CD4-positive, CD25-positive, alpha-beta regulatory T cell (primary cell): ENCODE measurements around the gene MARK1. TPM values are rescaled to one million over a fixed set of nuclear protein-coding genes. Genes with fewer than 3 reads are reported as not detected.
"Not testable (repeated sequence)": the region's sequence is repeated elsewhere in the genome, so short reads cannot be mapped to it uniquely, and the experiment has no call there.

Experiments
- ATAC-seq, 2 donors: fragments of 150-1000 bp; cut with Tn5 transposase; one replicate each; pipeline ENCODE4 v1.10.0; 2021; ENCODE audit warnings: low read depth in 2 of 2, moderate number of reproducible peaks in 2 of 2, moderate library complexity in 1 of 2
- DNase-seq, 3 donors: peaks; one replicate each; pipeline versions ENCODE4 v3.0.0 to v3.0.0-alpha.2; 2012 to 2022; ENCODE audit warnings: mixed read lengths in 1 of 3
- H3K27ac ChIP-seq: one replicate; pipeline ENCODE4 v1.7.0; 2013; ENCODE audit warnings: mild to moderate bottlenecking, low read length; ENCODE audit not compliant: insufficient read depth, poor library complexity, severe bottlenecking
- H3K27me3 ChIP-seq: one replicate; pipeline ENCODE4 v1.7.0; 2013; ENCODE audit warnings: low read length; ENCODE audit not compliant: control insufficient read depth, insufficient read depth
- H3K36me3 ChIP-seq: one replicate; pipeline ENCODE4 v1.7.0; 2013; ENCODE audit warnings: mild to moderate bottlenecking, low read length, moderate library complexity; ENCODE audit not compliant: control insufficient read depth, insufficient read depth
- H3K4me1 ChIP-seq: 2 replicates; pipeline ENCODE4 v1.7.0; 2013; ENCODE audit warnings: mild to moderate bottlenecking, low read length; ENCODE audit not compliant: insufficient read depth, control insufficient read depth, poor library complexity, severe bottlenecking
- H3K4me3 ChIP-seq: one replicate; pipeline ENCODE4 v1.7.0; 2013; ENCODE audit warnings: low read depth, mild to moderate bottlenecking, low read length, moderate library complexity
- H3K9me3 ChIP-seq, 2 experiments: 1 replicate in 1 of 2; 2 replicates in 1 of 2; pipeline ENCODE4 v1.7.0; 2013; ENCODE audit warnings: low read length in 2 of 2, mild to moderate bottlenecking in 1 of 2, moderate library complexity in 1 of 2; ENCODE audit not compliant: control insufficient read depth in 2 of 2
- H3K27ac Mint-ChIP-seq, 3 donors: one replicate each; pipeline ENCODE4 v1.8.0; 2020 to 2022; ENCODE audit warnings: mild to moderate bottlenecking in 3 of 3, mixed read lengths in 3 of 3, moderate library complexity in 2 of 3
- H3K27me3 Mint-ChIP-seq: one replicate; pipeline ENCODE4 v1.8.0; 2022; ENCODE audit warnings: mild to moderate bottlenecking, mixed read lengths
- H3K36me3 Mint-ChIP-seq: one replicate; pipeline ENCODE4 v1.8.0; 2020; ENCODE audit warnings: mixed read lengths
- H3K4me1 Mint-ChIP-seq, 4 donors: one replicate each; pipeline ENCODE4 v1.8.0; 2020 to 2022; ENCODE audit warnings: mixed read lengths in 4 of 4, mild to moderate bottlenecking in 1 of 4
- H3K4me3 Mint-ChIP-seq, 4 donors: one replicate each; pipeline ENCODE4 v1.8.0; 2020 to 2022; ENCODE audit warnings: mild to moderate bottlenecking in 4 of 4, mixed read lengths in 4 of 4, moderate library complexity in 3 of 4
- H3K9me3 Mint-ChIP-seq, 7 donors: one replicate each; pipeline ENCODE4 v1.8.0; 2020 to 2022; ENCODE audit warnings: mixed read lengths in 7 of 7, mild to moderate bottlenecking in 3 of 7, moderate library complexity in 2 of 7
- polyA plus RNA-seq, 4 donors: library from polyadenylated mRNA; unstranded; fragments of 300-500 nt; fragmentation: Illumina TruSeq; gene quantifications; one replicate each; pipeline ENCODE4 v1.2.3, GENCODE V29; 2021
- total RNA-seq: library from RNA; stranded (reverse); gene quantifications from one replicate; pipeline ENCODE4 v1.2.3, GENCODE V29; 2022

Gene MARK1
- total and polyA plus RNA-seq, 5 donors from 2014 or later, result 0.05 TPM; not detected in 4

DNA sequence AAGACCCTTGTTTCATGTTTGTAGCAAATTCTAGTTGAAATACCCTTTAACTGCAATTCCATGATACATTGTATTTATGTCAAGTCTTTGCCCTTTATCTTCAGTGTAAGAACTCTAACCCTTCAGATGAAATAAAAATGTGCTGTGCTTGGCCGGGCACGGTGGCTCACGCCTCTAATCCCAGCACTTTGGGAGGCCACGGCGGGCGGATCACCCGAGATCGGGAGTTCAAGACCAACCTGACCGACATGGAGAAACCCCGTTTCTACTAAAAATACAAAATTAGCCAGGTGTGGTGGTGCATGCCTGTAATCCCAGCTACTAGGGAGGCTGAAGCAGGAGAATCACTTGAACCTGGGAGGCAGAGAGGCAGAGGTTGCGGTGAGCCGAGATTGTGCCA is 155.8 kb downstream of the MARK1 start:
- not testable (repeated sequence) for H3K4me1 Mint-ChIP-seq, H3K9me3 Mint-ChIP-seq, H3K4me3 ChIP-seq, H3K36me3 Mint-ChIP-seq, H3K36me3 ChIP-seq, H3K9me3 ChIP-seq, H3K4me3 Mint-ChIP-seq, H3K27ac Mint-ChIP-seq, H3K27me3 ChIP-seq, DNase-seq, H3K4me1 ChIP-seq, ATAC-seq, H3K27ac ChIP-seq, H3K27me3 Mint-ChIP-seq

GRCh38 chr1:220684890-220685289 is 157.0 kb downstream of the MARK1 start:
- Mint-ChIP-seq H3K36me3 (no peaks in the 10 kb centered on the region), H3K9me3 (peaks cover 0 to 1% (median 0%) of the 10 kb centered on the region in 7 donors), H3K27me3 (peaks cover 5% of the 10 kb centered on the region), H3K4me1 (peaks cover 0 to 5% (median 3%) of the 10 kb centered on the region in 4 donors), H3K4me3 (no peak overlapping the region), H3K27ac (no peak overlapping the region)
- H3K27ac ChIP-seq, result no peak overlapping the region
- H3K4me1 ChIP-seq, result peaks cover 3% of the 10 kb centered on the region
- H3K4me3 ChIP-seq, result no peak overlapping the region
- H3K36me3 ChIP-seq, result no peaks in the 10 kb centered on the region
- ATAC-seq (no peak), DNase-seq (no peak)
- H3K9me3 ChIP-seq, result no peaks in the 10 kb centered on the region
- peaks cover 5% of the 10 kb centered on the region for H3K27me3 ChIP-seq

GRCh38 chr1:220685879-220686278 is 157.9 kb downstream of the MARK1 start:
- no peaks in the 10 kb centered on the region for H3K36me3 Mint-ChIP-seq
- H3K4me3 Mint-ChIP-seq, result peak overlapping the region in 1 of 4 donors; percentile 83
- no peak overlapping the region for H3K4me3 ChIP-seq
- peaks cover 5% of the 10 kb centered on the region for H3K27me3 ChIP-seq
- H3K4me1 ChIP-seq, result peaks cover 6% of the 10 kb centered on the region
- H3K27ac ChIP-seq, result no peak overlapping the region
- no peak for DNase-seq
- no peaks in the 10 kb centered on the region for H3K36me3 ChIP-seq
- peaks cover 0 to 1% (median 0%) of the 10 kb centered on the region in 7 donors for H3K9me3 Mint-ChIP-seq
- peaks cover 6% of the 10 kb centered on the region for H3K27me3 Mint-ChIP-seq
- no peak for ATAC-seq
- no peak overlapping the region for H3K27ac Mint-ChIP-seq
- peaks cover 0 to 5% (median 4%) of the 10 kb centered on the region in 4 donors for H3K4me1 Mint-ChIP-seq
- no peaks in the 10 kb centered on the region for H3K9me3 ChIP-seq

- Histone ChIP-seq H3K9me3 (no peaks in the 10 kb centered on the region), H3K27me3 (peaks cover 5% of the 10 kb centered on the region), H3K27ac (no peak overlapping the region), H3K4me1 (peaks cover 6% of the 10 kb centered on the region), H3K4me3 (no peak overlapping the region), H3K36me3 (no peaks in the 10 kb centered on the region)
- H3K4me1 Mint-ChIP-seq, result peaks cover 0 to 11% (median 4%) of the 10 kb centered on the region in 4 donors
- no peak overlapping the region for H3K27ac Mint-ChIP-seq
- no peak overlapping the region for H3K4me3 Mint-ChIP-seq
- DNase-seq, result no peak
- H3K36me3 Mint-ChIP-seq, result no peaks in the 10 kb centered on the region
- ATAC-seq, result no peak
- H3K9me3 Mint-ChIP-seq, result peaks cover 0 to 1% (median 0%) of the 10 kb centered on the region in 7 donors
- peaks cover 12% of the 10 kb centered on the region for H3K27me3 Mint-ChIP-seq
Observed at GRCh38 chr1:220687809-220688208, 159.9 kb downstream of the MARK1 start.

GRCh38 chr1:220689666-220690065 is 161.7 kb downstream of the MARK1 start:
- no peak overlapping the region for H3K27ac Mint-ChIP-seq
- H3K27me3 ChIP-seq, result peaks cover 5% of the 10 kb centered on the region
- no peak for ATAC-seq
- H3K27me3 Mint-ChIP-seq, result peaks cover 12% of the 10 kb centered on the region
- DNase-seq, result no peak
- peaks cover 0 to 11% (median 4%) of the 10 kb centered on the region in 4 donors for H3K4me1 Mint-ChIP-seq
- H3K4me3 Mint-ChIP-seq, result peak overlapping the region; percentile 28 to 83 (median 78)
- H3K9me3 ChIP-seq, result no peaks in the 10 kb centered on the region
- H3K4me1 ChIP-seq, result peaks cover 6% of the 10 kb centered on the region
- no peak overlapping the region for H3K27ac ChIP-seq
- no peaks in the 10 kb centered on the region for H3K9me3 Mint-ChIP-seq
- no peaks in the 10 kb centered on the region for H3K36me3 Mint-ChIP-seq
- no peaks in the 10 kb centered on the region for H3K36me3 ChIP-seq
- H3K4me3 ChIP-seq, result peak overlapping the region; percentile 41

GRCh38 chr1:220690140-220691052 is 162.5 kb downstream of the MARK1 start, which contains the start of gene C1orf115:
Gene C1orf115, plus strand, starts transcription at chr1:220690363. Its CDS starts 40 bp downstream, at chr1:220690403.
- Histone ChIP-seq H3K4me3 (peak within 1 kb of the TSS; percentile 41), H3K27me3 (peaks cover 5% of the 10 kb centered on the region), H3K4me1 (peaks cover 6% of the 10 kb centered on the region), H3K9me3 (no peaks in the 10 kb centered on the region), H3K27ac (no peak within 1 kb of the TSS), H3K36me3 (no peaks in the 10 kb centered on the region)
- peak; percentile 38 to 72 (median 68) for DNase-seq
- no peaks in the 10 kb centered on the region for H3K9me3 Mint-ChIP-seq
- peaks cover 12% of the 10 kb centered on the region for H3K27me3 Mint-ChIP-seq
- peak; percentile 82 to 91 for ATAC-seq
- peaks cover 0 to 11% (median 4%) of the 10 kb centered on the region in 4 donors for H3K4me1 Mint-ChIP-seq
- H3K27ac Mint-ChIP-seq, result no peak within 1 kb of the TSS
- H3K4me3 Mint-ChIP-seq, result peak within 1 kb of the TSS; percentile 66 to 83 (median 78)
- H3K36me3 Mint-ChIP-seq, result no peaks in the 10 kb centered on the region

DNA sequence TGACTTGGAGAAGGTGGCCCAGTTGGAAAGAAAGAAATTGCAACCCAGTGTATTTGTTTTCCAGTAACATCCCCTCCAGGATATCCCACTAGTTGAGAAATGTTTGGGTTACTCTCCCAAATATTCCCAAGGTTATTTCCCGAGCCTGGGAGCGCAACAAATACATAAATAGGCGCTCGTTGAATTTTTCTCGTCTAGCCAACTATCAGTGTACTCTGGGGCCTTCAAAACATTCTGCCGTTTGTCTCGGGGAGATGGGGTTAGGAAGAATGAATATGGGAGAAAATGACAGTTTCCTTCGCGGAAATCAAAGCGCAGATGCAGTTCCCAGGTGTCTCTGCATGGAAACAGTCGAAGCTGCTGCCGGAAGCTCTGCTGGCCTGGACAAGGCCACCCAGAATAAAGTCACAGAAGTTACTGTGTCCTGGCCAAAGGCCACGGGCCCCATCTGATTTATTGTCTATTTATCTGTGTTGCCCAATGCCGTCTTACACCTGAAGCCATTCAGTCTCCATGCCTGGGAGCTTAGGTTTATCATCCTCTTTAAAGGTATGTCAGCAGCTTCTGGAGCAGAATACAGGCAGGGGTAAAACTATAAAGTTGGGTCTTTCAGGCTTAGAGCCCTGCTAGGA is 163.2 kb downstream of the MARK1 start:
- Mint-ChIP-seq H3K4me3 (peak overlapping the region in 3 of 4 donors; percentile 46 to 66 (median 55)), H3K27ac (no peak overlapping the region), H3K4me1 (peaks cover 0 to 11% (median 4%) of the 10 kb centered on the region in 4 donors), H3K36me3 (no peaks in the 10 kb centered on the region), H3K9me3 (no peaks in the 10 kb centered on the region), H3K27me3 (peaks cover 12% of the 10 kb centered on the region)
- H3K27me3 ChIP-seq, result peaks cover 5% of the 10 kb centered on the region
- no peaks in the 10 kb centered on the region for H3K9me3 ChIP-seq
- no peaks in the 10 kb centered on the region for H3K36me3 ChIP-seq
- H3K4me1 ChIP-seq, result peaks cover 6% of the 10 kb centered on the region
- no peak for DNase-seq
- H3K27ac ChIP-seq, result no peak overlapping the region
- no peak for ATAC-seq
- no peak overlapping the region for H3K4me3 ChIP-seq
